OCI-LY7 (cell line): Measurements from ENCODE around the gene DNAH8. TPM values are rescaled to one million over a fixed set of nuclear protein-coding genes. Genes with fewer than 3 reads are reported as not detected.

Experiments
- BruUV-seq: library from RNA; stranded (reverse); fragments of 400-500 nt; replicated peaks from 2 replicates; lab custom pipeline; 2021; lab: Mats Ljungman, UMichigan
- CTCF ChIA-PET: fragments of 300-600 bp; sonication (Branson Sonifier 250); formaldehyde crosslinking; loops from one replicate; lab custom pipeline; 2022; ENCODE audit warnings: antibody characterized with exemption; ENCODE audit not compliant: unreplicated experiment; lab: Charles Lee
- POLR2A ChIA-PET: fragments of 300-600 bp; sonication (Branson Sonifier 250); formaldehyde crosslinking; loops from one replicate; lab custom pipeline; 2022; ENCODE audit warnings: antibody characterized with exemption; lab: Charles Lee
- DNase-seq: peaks from one replicate; pipeline ENCODE4 v3.0.0-alpha.2; 2015; ENCODE audit warnings: low spot score
- H2AFZ ChIP-seq: fragments of 200-600 bp; sonication (generic), shearing (Covaris generic); 2 replicates; pipeline ENCODE4 v1.6.1; 2014; ENCODE audit warnings: mild to moderate bottlenecking, antibody characterized with exemption, low read length, moderate library complexity
- H3K27ac ChIP-seq: fragments of 200-600 bp; sonication (generic); 2 replicates; pipeline ENCODE4 v1.5.1; 2014; ENCODE audit warnings: mixed run types, low read depth, mild to moderate bottlenecking, moderate library complexity, low read length, inconsistent platforms; ENCODE audit not compliant: poor library complexity, severe bottlenecking
- H3K36me3 ChIP-seq: fragments of 200-600 bp; sonication (generic); 2 replicates; pipeline ENCODE4 v1.6.1; 2014; ENCODE audit warnings: mild to moderate bottlenecking, antibody characterized with exemption, low read length, moderate library complexity, mixed read lengths; ENCODE audit not compliant: insufficient read depth
- H3K4me1 ChIP-seq: fragments of 200-600 bp; sonication (generic); 2 replicates; pipeline ENCODE4 v1.5.1; 2014; ENCODE audit warnings: mild to moderate bottlenecking, low read length; ENCODE audit not compliant: insufficient read depth, poor library complexity, severe bottlenecking
- H3K4me2 ChIP-seq: fragments of 200-600 bp; sonication (generic); 2 replicates; pipeline ENCODE4 v1.6.1; 2014; ENCODE audit warnings: mild to moderate bottlenecking, low read length
- H3K4me3 ChIP-seq: fragments of 200-600 bp; sonication (generic); 2 replicates; pipeline ENCODE4 v1.5.1; 2014; ENCODE audit warnings: mild to moderate bottlenecking, low read depth, low read length; ENCODE audit not compliant: poor library complexity, severe bottlenecking
- H3K79me2 ChIP-seq: fragments of 200-600 bp; sonication (generic); 2 replicates; pipeline ENCODE4 v1.6.1; 2016; ENCODE audit warnings: low read depth, mild to moderate bottlenecking, low read length, moderate library complexity, mixed read lengths; ENCODE audit not compliant: insufficient read depth
- H3K9me2 ChIP-seq: fragments of 200-600 bp; sonication (generic); 2 replicates; pipeline ENCODE4 v1.6.1; 2016; ENCODE audit warnings: mild to moderate bottlenecking, low read length, mixed read lengths; ENCODE audit not compliant: insufficient read depth
- H3K9me3 ChIP-seq: fragments of 200-600 bp; sonication (generic); 2 replicates; pipeline ENCODE4 v1.6.1; 2014; ENCODE audit warnings: mild to moderate bottlenecking, mixed run types, low read length, mixed read lengths
- H4K20me1 ChIP-seq: fragments of 200-600 bp; sonication (generic); 2 replicates; pipeline ENCODE4 v1.6.1; 2014; ENCODE audit warnings: mild to moderate bottlenecking, antibody characterized with exemption, low read length, moderate library complexity, mixed read lengths; ENCODE audit not compliant: insufficient read depth
- CTCF ChIP-seq: fragments of 200-600 bp; sonication (generic); conservative IDR thresholded peaks from 2 replicates; pipeline ENCODE4 v1.5.1; 2014; ENCODE audit warnings: mild to moderate bottlenecking, antibody characterized with exemption, low read length, moderate library complexity, mixed read lengths
- EZH2phosphoT487 ChIP-seq: fragments of 200-600 bp; sonication (generic); IDR thresholded peaks from 2 replicates; pipeline ENCODE4 v1.6.1; 2018; ENCODE audit warnings: low read depth, borderline replicate concordance, mild to moderate bottlenecking, mixed run types, antibody characterized with exemption, low read length, moderate library complexity, mixed read lengths
- intact Hi-C: fragments of 100-400 bp; cut with micrococcal nuclease; formaldehyde crosslinking; loops from one replicate; pipeline ENCODE4 v1.10.0; 2022; ENCODE audit not compliant: unreplicated experiment
- total RNA-seq, 2 experiments: library from RNA; depleted of rRNA in 1 of 2; stranded (reverse); fragments of >200 nt in 1 of 2; shearing (Covaris generic) in 1 of 2; gene quantifications; 2 replicates each; pipeline ENCODE4 v1.2.3, GENCODE V29; 2014 to 2022

The DNAH8 gene
- total RNA-seq, 2 experiments from 2014 or later, result not detected

GRCh38 chr6:38724343-38724742 lies 9.2 kb downstream of the DNAH8 start:
- no peak overlapping the region for H3K4me2 ChIP-seq
- ChIA-PET CTCF (no interaction called here), POLR2A (no interaction called here)
- H3K4me1 ChIP-seq, result no peaks in the 10 kb centered on the region
- TF ChIP-seq CTCF (no peak), EZH2phosphoT487 (no peak)
- no peaks in the 10 kb centered on the region for H3K9me3 ChIP-seq
- no peaks in the 10 kb centered on the region for H4K20me1 ChIP-seq
- H3K79me2 ChIP-seq, result no peaks in the 10 kb centered on the region
- no peak overlapping the region for H3K4me3 ChIP-seq
- H2AFZ ChIP-seq, result no peak overlapping the region
- no peak for DNase-seq
- H3K36me3 ChIP-seq, result no peaks in the 10 kb centered on the region
- no TSS peak for BruUV-seq
- intact Hi-C loops, result no loop called here
- H3K27ac ChIP-seq, result no peak overlapping the region
- H3K9me2 ChIP-seq, result no peaks in the 10 kb centered on the region

- BruUV-seq, result no TSS peak
- H3K36me3 ChIP-seq, result no peaks in the 10 kb centered on the region
- no peak overlapping the region for H2AFZ ChIP-seq
- no peaks in the 10 kb centered on the region for H3K79me2 ChIP-seq
- H3K4me1 ChIP-seq, result no peaks in the 10 kb centered on the region
- CTCF ChIA-PET, result no interaction called here
- intact Hi-C loops, result no loop called here
- POLR2A ChIA-PET, result no interaction called here
- TF ChIP-seq CTCF (no peak), EZH2phosphoT487 (no peak)
- H3K9me3 ChIP-seq, result no peaks in the 10 kb centered on the region
- no peak overlapping the region for H3K4me2 ChIP-seq
- H3K4me3 ChIP-seq, result no peak overlapping the region
- H3K9me2 ChIP-seq, result no peaks in the 10 kb centered on the region
- no peaks in the 10 kb centered on the region for H4K20me1 ChIP-seq
- DNase-seq, result no peak
- H3K27ac ChIP-seq, result no peak overlapping the region
Observed at GRCh38 chr6:38725414-38726183, 10.5 kb downstream of the DNAH8 start.

- Histone ChIP-seq H3K4me1 (no peaks in the 10 kb centered on the region), H3K27ac (no peak overlapping the region), H2AFZ (no peak overlapping the region), H3K79me2 (no peaks in the 10 kb centered on the region), H3K4me3 (no peak overlapping the region), H3K4me2 (no peak overlapping the region), H3K9me3 (no peaks in the 10 kb centered on the region), H3K9me2 (no peaks in the 10 kb centered on the region), H3K36me3 (no peaks in the 10 kb centered on the region), H4K20me1 (no peaks in the 10 kb centered on the region)
- TF ChIP-seq EZH2phosphoT487 (no peak), CTCF (no peak)
- no peak for DNase-seq
- ChIA-PET CTCF (no interaction called here), POLR2A (no interaction called here)
- intact Hi-C loops, result no loop called here
- no TSS peak for BruUV-seq
Observed at GRCh38 chr6:38728203-38728602, 13.1 kb downstream of the DNAH8 start.
